ENCODE measurements around the gene SLC24A3.

The SLC24A3 gene

DNA sequence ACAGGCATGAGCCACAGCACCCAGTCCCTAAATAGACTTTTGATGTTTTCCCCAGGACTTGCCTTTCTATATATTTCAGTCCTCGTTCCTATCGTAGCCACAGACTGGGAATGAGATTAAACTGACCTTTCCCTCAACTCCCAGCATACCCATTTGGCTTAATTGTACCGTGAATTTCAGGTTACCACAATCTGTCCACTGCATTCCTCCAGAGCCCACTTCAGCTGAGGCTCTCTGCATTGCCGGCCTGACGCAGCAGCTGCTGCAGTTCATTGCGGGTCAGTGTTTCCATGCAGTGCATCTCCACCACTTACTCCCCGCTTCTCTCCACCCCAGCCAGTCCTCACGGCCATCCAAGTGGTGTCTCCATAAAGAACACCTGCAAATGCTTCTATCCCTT lies 442.5 kb downstream of the SLC24A3 start:
- Histone ChIP-seq H3K36me3 (ENCODE audit: control insufficient read depth in 1 of 2, insufficient read depth in 2 of 2, low read length in 2 of 2) (no peaks in the 10 kb centered on the region), H3K27ac (ENCODE audit: low read length) (no peak overlapping the region), H3K4me1 (ENCODE audit: control insufficient read depth in 1 of 2, insufficient read depth in 2 of 2, low read length in 2 of 2) (no peaks in the 10 kb centered on the region), H3K27me3 (ENCODE audit: low read depth, low read length) (no peaks in the 10 kb centered on the region), H3K4me3 (ENCODE audit: low read depth in 1 of 2, low read length in 2 of 2) (no peak overlapping the region), H3K9me3 (ENCODE audit: control insufficient read depth in 1 of 2, low read length in 2 of 2) (peaks cover 0 to 4% of the 10 kb centered on the region in 2 donors)

DNA sequence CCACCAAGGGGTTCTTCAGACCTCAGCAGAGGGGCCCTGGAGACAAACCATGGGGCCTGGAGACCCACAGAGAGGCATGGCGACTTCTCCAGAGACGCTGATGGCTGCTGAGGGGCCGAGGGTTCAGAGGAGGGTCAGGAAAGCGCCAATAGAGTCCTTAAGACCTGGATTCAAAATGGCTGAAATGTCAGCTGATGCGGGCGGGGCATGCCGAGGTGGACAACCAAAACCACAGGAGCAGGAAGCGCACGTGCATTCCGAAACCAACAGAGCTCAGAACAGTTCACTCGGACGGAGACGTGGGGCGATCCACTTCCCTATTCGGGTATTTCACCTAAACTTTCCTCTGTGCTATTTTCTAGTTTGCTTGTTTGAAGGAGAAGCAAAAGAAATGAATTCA lies 445.7 kb downstream of the SLC24A3 start:
- H3K36me3 ChIP-seq (ENCODE audit: control insufficient read depth in 1 of 2, insufficient read depth in 2 of 2, low read length in 2 of 2): no peaks in the 10 kb centered on the region
- H3K4me1 ChIP-seq (ENCODE audit: control insufficient read depth in 1 of 2, insufficient read depth in 2 of 2, low read length in 2 of 2): no peaks in the 10 kb centered on the region
- H3K27me3 ChIP-seq (ENCODE audit: low read depth, low read length): no peaks in the 10 kb centered on the region
- no peak overlapping the region for H3K27ac ChIP-seq (ENCODE audit: low read length)
- H3K4me3 ChIP-seq (ENCODE audit: low read depth in 1 of 2, low read length in 2 of 2): no peak overlapping the region
- H3K9me3 ChIP-seq (ENCODE audit: control insufficient read depth in 1 of 2, low read length in 2 of 2): no peaks in the 10 kb centered on the region

GRCh38 chr20:19659448-19659847 lies 447.0 kb downstream of the SLC24A3 start:
- Histone ChIP-seq H3K4me1 (ENCODE audit: control insufficient read depth in 1 of 2, insufficient read depth in 2 of 2, low read length in 2 of 2) (no peaks in the 10 kb centered on the region), H3K4me3 (ENCODE audit: low read depth in 1 of 2, low read length in 2 of 2) (no peak overlapping the region), H3K36me3 (ENCODE audit: control insufficient read depth in 1 of 2, insufficient read depth in 2 of 2, low read length in 2 of 2) (no peaks in the 10 kb centered on the region), H3K27ac (ENCODE audit: low read length) (no peak overlapping the region), H3K9me3 (ENCODE audit: control insufficient read depth in 1 of 2, low read length in 2 of 2) (no peaks in the 10 kb centered on the region), H3K27me3 (ENCODE audit: low read depth, low read length) (no peaks in the 10 kb centered on the region)

DNA sequence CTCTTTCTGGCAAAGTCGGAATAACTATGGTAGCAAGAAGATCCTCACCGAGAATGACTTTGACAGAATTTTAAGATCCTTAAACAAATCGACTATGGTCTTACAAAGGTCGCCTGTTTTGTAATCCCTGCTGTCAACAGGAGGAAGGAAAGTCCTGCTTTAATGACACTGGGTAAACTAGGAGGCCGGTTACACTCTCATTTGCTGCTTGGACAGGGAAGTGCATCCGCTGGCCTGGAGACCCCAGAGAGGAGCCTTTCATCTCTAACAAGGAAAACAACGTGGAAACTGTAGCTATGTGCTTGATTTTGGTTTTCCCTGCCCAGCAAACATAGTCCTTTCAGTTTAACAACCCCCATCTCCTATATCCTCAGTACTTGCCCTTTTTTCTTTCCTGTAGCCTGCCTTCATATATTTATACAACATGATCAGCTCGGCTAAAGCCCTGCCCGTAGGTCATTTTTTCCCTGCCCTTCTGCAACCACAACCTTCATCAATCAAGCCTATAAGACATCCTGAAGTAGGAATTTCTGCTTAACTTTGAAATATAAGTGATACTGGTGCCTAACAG lies 448.5 kb downstream of the SLC24A3 start:
- no peaks in the 10 kb centered on the region for H3K27me3 ChIP-seq (ENCODE audit: low read depth, low read length)
- H3K27ac ChIP-seq (ENCODE audit: low read length): no peak overlapping the region
- H3K9me3 ChIP-seq (ENCODE audit: control insufficient read depth in 1 of 2, low read length in 2 of 2): no peaks in the 10 kb centered on the region
- H3K36me3 ChIP-seq (ENCODE audit: control insufficient read depth in 1 of 2, insufficient read depth in 2 of 2, low read length in 2 of 2): no peaks in the 10 kb centered on the region
- H3K4me3 ChIP-seq (ENCODE audit: low read depth in 1 of 2, low read length in 2 of 2): no peak overlapping the region
- H3K4me1 ChIP-seq (ENCODE audit: control insufficient read depth in 1 of 2, insufficient read depth in 2 of 2, low read length in 2 of 2): no peaks in the 10 kb centered on the region

DNA sequence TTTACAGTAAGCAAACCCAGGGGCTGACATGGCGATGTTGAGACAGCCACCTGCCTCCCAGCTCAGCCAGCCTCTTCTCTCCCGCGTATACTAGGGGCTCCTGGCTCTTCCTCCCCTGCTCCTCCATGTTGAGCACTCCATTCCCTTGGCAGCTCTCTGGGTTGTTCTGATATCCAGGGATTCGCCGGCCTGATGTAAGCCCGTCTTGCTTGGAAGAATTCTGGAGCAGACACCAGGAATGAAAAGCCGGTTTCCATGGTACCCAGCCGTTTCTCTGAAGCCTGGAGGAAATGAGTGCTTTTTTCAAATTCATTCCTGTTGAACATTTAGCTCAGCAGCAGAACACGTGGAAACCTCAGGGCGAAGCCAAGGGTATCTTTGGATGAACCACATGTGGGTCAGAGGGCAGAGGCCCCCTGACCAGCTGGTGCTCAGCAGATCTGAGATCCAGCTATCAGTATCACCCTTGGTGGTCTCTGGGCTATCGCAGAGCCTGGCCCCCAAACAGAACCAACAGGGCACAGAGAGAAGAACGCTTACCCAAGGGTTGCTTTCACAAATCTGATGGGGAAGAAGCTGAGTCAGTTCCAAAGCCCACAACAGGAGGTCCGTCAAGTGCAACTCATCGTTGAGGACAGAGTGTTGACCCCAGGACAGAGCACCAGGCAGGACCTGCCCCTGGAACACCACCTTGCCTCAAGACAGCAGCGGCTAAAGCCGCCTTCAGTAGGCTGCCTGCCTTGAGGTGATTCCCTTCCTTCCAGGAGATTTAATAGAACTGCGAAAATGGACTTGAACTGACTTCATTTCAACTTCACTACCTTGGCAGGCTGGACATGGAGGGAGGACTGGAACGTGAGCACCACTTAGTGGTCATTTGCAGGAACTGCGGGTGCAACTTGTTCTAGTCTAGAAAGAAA lies 449.5 kb downstream of the SLC24A3 start:
- Histone ChIP-seq H3K4me3 (ENCODE audit: low read depth in 1 of 2, low read length in 2 of 2) (no peak overlapping the region), H3K27ac (ENCODE audit: low read length) (no peak overlapping the region), H3K27me3 (ENCODE audit: low read depth, low read length) (no peaks in the 10 kb centered on the region), H3K36me3 (ENCODE audit: control insufficient read depth in 1 of 2, insufficient read depth in 2 of 2, low read length in 2 of 2) (no peaks in the 10 kb centered on the region), H3K4me1 (ENCODE audit: control insufficient read depth in 1 of 2, insufficient read depth in 2 of 2, low read length in 2 of 2) (no peaks in the 10 kb centered on the region), H3K9me3 (ENCODE audit: control insufficient read depth in 1 of 2, low read length in 2 of 2) (no peaks in the 10 kb centered on the region)

DNA sequence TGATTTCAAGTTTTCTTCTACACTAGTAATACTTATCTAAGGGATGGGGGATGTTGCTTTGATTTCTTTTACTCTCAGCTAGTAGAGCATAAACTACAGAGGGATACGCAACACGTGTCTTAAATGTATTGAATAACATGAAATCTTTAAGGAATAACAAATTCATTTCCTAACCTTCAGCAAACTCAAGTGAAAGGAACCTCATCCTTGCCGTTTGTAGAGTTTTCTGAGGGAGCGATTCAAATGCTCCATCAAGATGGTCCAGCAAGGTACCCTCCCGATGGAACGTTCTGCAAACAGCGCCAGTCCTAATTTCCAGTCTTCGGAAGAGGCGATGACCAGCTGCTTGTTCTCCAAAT lies 450.2 kb downstream of the SLC24A3 start:
- H3K27me3 ChIP-seq (ENCODE audit: low read depth, low read length): no peaks in the 10 kb centered on the region
- H3K4me3 ChIP-seq (ENCODE audit: low read depth in 1 of 2, low read length in 2 of 2): no peak overlapping the region
- no peaks in the 10 kb centered on the region for H3K36me3 ChIP-seq (ENCODE audit: control insufficient read depth in 1 of 2, insufficient read depth in 2 of 2, low read length in 2 of 2)
- H3K27ac ChIP-seq (ENCODE audit: low read length): no peak overlapping the region
- H3K4me1 ChIP-seq (ENCODE audit: control insufficient read depth in 1 of 2, insufficient read depth in 2 of 2, low read length in 2 of 2): no peaks in the 10 kb centered on the region
- H3K9me3 ChIP-seq (ENCODE audit: control insufficient read depth in 1 of 2, low read length in 2 of 2): no peaks in the 10 kb centered on the region

DNA sequence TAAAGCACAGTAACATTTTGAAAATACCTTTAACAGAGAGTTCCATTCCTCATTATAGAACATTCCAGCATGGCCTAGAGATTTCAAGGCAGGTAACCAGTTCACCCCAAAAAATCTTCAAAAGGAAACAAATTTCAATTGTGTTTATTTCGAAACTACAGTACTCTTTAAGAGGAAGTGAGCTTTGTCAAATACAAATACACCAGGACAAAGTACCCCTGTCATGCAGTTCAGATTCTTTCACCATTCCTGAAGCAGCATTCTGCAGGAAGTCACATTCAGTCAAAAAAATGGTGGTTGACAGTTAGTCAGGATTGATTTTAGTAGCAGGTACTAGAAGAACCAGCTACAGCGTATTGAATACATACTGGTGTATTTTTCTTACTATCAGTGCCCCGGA lies 456.0 kb downstream of the SLC24A3 start:
- H3K9me3 ChIP-seq (ENCODE audit: control insufficient read depth in 1 of 2, low read length in 2 of 2): no peaks in the 10 kb centered on the region
- H3K27ac ChIP-seq (ENCODE audit: low read length): no peak overlapping the region
- no peak overlapping the region for H3K4me3 ChIP-seq (ENCODE audit: low read depth in 1 of 2, low read length in 2 of 2)
- no peaks in the 10 kb centered on the region for H3K4me1 ChIP-seq (ENCODE audit: control insufficient read depth in 1 of 2, insufficient read depth in 2 of 2, low read length in 2 of 2)
- no peaks in the 10 kb centered on the region for H3K27me3 ChIP-seq (ENCODE audit: low read depth, low read length)
- no peaks in the 10 kb centered on the region for H3K36me3 ChIP-seq (ENCODE audit: control insufficient read depth in 1 of 2, insufficient read depth in 2 of 2, low read length in 2 of 2)

GRCh38 chr20:19670829-19671228 lies 458.4 kb downstream of the SLC24A3 start:
- no peaks in the 10 kb centered on the region for H3K4me1 ChIP-seq (ENCODE audit: control insufficient read depth in 1 of 2, insufficient read depth in 2 of 2, low read length in 2 of 2)
- H3K27me3 ChIP-seq (ENCODE audit: low read depth, low read length): no peaks in the 10 kb centered on the region
- H3K27ac ChIP-seq (ENCODE audit: low read length): no peak overlapping the region
- H3K4me3 ChIP-seq (ENCODE audit: low read depth in 1 of 2, low read length in 2 of 2): no peak overlapping the region
- no peaks in the 10 kb centered on the region for H3K36me3 ChIP-seq (ENCODE audit: control insufficient read depth in 1 of 2, insufficient read depth in 2 of 2, low read length in 2 of 2)
- H3K9me3 ChIP-seq (ENCODE audit: control insufficient read depth in 1 of 2, low read length in 2 of 2): no peaks in the 10 kb centered on the region

- Histone ChIP-seq H3K36me3 (ENCODE audit: control insufficient read depth in 1 of 2, insufficient read depth in 2 of 2, low read length in 2 of 2) (no peaks in the 10 kb centered on the region), H3K27me3 (ENCODE audit: low read depth, low read length) (no peaks in the 10 kb centered on the region), H3K4me3 (ENCODE audit: low read depth in 1 of 2, low read length in 2 of 2) (no peak overlapping the region), H3K4me1 (ENCODE audit: control insufficient read depth in 1 of 2, insufficient read depth in 2 of 2, low read length in 2 of 2) (no peaks in the 10 kb centered on the region), H3K9me3 (ENCODE audit: control insufficient read depth in 1 of 2, low read length in 2 of 2) (no peaks in the 10 kb centered on the region), H3K27ac (ENCODE audit: low read length) (no peak overlapping the region)
Measured at GRCh38 chr20:19671374-19671773, 458.9 kb downstream of the SLC24A3 start.

DNA sequence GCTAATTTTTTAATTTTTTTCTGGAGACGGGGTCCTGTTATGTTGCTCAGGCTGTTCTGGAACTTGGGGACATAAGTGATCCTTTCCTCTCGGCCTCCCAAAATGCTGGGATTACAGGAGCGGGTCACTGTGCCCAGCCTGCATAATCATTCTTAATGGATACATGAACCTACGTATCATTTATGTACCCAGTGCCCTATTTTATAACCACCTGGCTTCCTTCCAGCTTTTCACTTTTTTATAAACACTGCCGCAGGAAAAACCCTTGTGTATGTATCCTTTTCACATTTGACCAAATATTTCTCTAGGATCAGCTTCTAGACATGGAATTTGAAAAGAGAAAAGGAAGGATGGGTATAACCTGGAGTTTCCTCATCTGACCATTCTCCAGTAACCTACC lies 460.1 kb downstream of the SLC24A3 start:
- Histone ChIP-seq H3K9me3 (ENCODE audit: control insufficient read depth in 1 of 2, low read length in 2 of 2) (no peaks in the 10 kb centered on the region), H3K4me3 (ENCODE audit: low read depth in 1 of 2, low read length in 2 of 2) (no peak overlapping the region), H3K27ac (ENCODE audit: low read length) (no peak overlapping the region), H3K36me3 (ENCODE audit: control insufficient read depth in 1 of 2, insufficient read depth in 2 of 2, low read length in 2 of 2) (no peaks in the 10 kb centered on the region), H3K4me1 (ENCODE audit: control insufficient read depth in 1 of 2, insufficient read depth in 2 of 2, low read length in 2 of 2) (no peaks in the 10 kb centered on the region), H3K27me3 (ENCODE audit: low read depth, low read length) (no peaks in the 10 kb centered on the region)

DNA sequence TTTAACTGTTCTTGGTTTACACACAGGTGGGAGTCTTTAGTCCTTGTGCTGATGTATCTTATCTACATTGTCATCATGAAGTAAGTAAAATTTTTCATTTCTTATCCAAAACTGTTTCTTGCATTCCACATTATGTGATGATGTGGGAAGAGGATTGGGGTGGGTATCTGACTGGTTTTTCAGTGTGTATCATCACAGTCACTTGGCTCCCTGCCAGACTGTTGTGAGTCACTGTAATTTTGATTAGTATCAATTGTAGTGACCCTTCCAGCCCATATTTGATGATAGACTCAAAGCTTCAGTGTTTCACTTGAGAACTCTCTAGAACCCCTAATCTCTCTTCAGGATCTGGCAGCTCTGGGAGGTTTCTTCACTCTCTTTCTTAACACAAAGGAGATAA lies 461.1 kb downstream of the SLC24A3 start:
- Histone ChIP-seq H3K27me3 (ENCODE audit: low read depth, low read length) (no peaks in the 10 kb centered on the region), H3K4me1 (ENCODE audit: control insufficient read depth in 1 of 2, insufficient read depth in 2 of 2, low read length in 2 of 2) (no peaks in the 10 kb centered on the region), H3K4me3 (ENCODE audit: low read depth in 1 of 2, low read length in 2 of 2) (no peak overlapping the region), H3K9me3 (ENCODE audit: control insufficient read depth in 1 of 2, low read length in 2 of 2) (no peaks in the 10 kb centered on the region), H3K36me3 (ENCODE audit: control insufficient read depth in 1 of 2, insufficient read depth in 2 of 2, low read length in 2 of 2) (no peaks in the 10 kb centered on the region), H3K27ac (ENCODE audit: low read length) (no peak overlapping the region)

GRCh38 chr20:19676202-19676601 lies 463.8 kb downstream of the SLC24A3 start:
- no peaks in the 10 kb centered on the region for H3K4me1 ChIP-seq (ENCODE audit: control insufficient read depth in 1 of 2, insufficient read depth in 2 of 2, low read length in 2 of 2)
- H3K4me3 ChIP-seq (ENCODE audit: low read depth in 1 of 2, low read length in 2 of 2): no peak overlapping the region
- no peak overlapping the region for H3K27ac ChIP-seq (ENCODE audit: low read length)
- H3K36me3 ChIP-seq (ENCODE audit: control insufficient read depth in 1 of 2, insufficient read depth in 2 of 2, low read length in 2 of 2): no peaks in the 10 kb centered on the region
- H3K27me3 ChIP-seq (ENCODE audit: low read depth, low read length): no peaks in the 10 kb centered on the region
- H3K9me3 ChIP-seq (ENCODE audit: control insufficient read depth in 1 of 2, low read length in 2 of 2): no peaks in the 10 kb centered on the region

Data from muscle layer of duodenum (tissue), 2 donors.